Fibroblast of villous mesenchyme (primary cell): ENCODE data around the gene IRAK1. TPM values are rescaled to one million over a fixed set of nuclear protein-coding genes. Genes with fewer than 3 reads are reported as not detected.

Experiments used
- DNase-seq: peaks from one replicate; pipeline ENCODE4 v3.0.0-alpha.2; 2010; ENCODE audit warnings: low read depth
- H3K4me3 ChIP-seq: 2 replicates; pipeline ENCODE4 v1.5.1; 2011; ENCODE audit warnings: low read depth, mild to moderate bottlenecking, low read length
- total RNA-seq: library from RNA; depleted of rRNA; stranded (reverse); fragments of >200 nt; gene quantifications from 2 replicates; pipeline ENCODE4 v1.2.3, GENCODE V29; 2012
- TF ChIP-seq, protein P1 (sequence below): IDR thresholded peaks from 2 replicates; pipeline ENCODE4 v1.5.1; 2012; ENCODE audit warnings: low read depth, mild to moderate bottlenecking, low read length; ENCODE audit not compliant: insufficient read depth

Gene IRAK1
- total RNA-seq, 1 donor, result 62.6 TPM

DNA sequence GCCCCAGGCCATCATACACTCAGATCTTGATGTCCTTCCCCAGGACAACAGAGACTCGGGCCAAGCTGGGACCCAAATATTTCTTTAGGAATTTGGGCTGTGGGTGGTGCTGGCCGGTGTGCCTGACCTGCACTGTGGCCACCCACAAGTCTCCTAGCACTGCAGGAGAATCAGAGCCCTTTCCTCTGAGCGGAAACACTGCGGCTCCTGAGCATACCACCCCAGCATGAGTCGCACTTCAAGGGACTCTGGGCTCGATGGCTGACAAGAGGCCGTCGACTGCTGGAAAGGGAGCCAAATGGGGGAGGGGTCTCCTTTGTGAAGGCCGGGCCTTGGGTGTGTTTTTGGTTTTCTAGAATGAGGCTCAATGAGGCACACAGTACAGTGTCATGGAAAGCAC is 13.0 kb upstream of the IRAK1 start:
- TF ChIP-seq, protein P1, sequence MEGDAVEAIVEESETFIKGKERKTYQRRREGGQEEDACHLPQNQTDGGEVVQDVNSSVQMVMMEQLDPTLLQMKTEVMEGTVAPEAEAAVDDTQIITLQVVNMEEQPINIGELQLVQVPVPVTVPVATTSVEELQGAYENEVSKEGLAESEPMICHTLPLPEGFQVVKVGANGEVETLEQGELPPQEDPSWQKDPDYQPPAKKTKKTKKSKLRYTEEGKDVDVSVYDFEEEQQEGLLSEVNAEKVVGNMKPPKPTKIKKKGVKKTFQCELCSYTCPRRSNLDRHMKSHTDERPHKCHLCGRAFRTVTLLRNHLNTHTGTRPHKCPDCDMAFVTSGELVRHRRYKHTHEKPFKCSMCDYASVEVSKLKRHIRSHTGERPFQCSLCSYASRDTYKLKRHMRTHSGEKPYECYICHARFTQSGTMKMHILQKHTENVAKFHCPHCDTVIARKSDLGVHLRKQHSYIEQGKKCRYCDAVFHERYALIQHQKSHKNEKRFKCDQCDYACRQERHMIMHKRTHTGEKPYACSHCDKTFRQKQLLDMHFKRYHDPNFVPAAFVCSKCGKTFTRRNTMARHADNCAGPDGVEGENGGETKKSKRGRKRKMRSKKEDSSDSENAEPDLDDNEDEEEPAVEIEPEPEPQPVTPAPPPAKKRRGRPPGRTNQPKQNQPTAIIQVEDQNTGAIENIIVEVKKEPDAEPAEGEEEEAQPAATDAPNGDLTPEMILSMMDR, result no peak
- DNase-seq, result no peak

DNA sequence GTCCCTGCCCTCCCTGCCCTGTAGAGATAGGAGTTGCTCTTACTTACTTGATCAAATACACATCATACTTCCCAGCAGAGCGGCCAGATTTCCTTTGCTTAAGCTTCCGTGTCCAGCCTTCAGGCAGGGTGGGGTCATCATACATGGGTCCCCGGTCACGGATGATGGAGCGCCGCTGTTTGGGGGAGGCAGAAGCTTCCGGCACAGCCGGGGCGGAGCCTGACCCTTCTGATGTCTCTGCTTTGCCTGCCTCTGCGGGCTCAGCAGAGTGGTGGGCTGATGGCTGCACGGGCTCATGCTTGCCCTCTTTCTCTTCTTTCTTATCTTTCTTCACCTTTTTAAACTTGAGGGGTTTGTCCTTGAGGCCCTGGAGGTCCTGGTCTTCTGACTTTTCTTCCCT is 12.5 kb upstream of the IRAK1 start:
- TF ChIP-seq, protein P1, result no peak
- no peak for DNase-seq
- no peak overlapping the region for H3K4me3 ChIP-seq

More for the DNA sequence above, 13.0 kb upstream of the IRAK1 start:
- no peak overlapping the region for H3K4me3 ChIP-seq

DNA sequence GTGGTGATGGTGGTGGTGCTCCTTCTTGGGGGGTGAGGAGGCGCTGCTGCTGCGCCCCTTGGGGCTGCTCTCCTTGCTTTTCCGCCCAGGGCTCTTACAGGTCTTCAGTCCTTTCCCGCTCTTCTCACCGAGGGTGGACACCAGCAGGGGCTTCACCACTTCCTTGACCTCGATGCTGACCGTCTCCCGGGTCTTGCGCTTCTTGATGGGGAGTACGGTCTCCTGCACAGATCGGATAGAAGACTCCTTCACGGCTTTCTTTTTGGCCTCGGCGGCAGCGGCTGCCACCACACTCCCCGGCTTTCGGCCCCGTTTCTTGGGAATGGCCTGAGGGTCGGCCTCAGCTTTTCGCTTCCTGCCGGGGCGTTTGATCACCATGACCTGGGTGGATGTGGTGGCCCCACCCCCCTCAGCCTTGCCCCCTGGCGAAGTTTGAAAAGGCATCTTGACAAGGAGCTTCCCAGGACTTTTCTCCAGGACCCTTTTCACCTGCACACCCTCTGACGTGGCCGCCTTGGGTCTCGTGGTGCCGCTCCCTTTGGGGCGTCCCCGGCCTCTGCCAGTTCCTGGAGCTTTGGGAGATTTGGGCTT is 11.1 kb upstream of the IRAK1 start:
- no peak for DNase-seq
- H3K4me3 ChIP-seq, result no peak overlapping the region
- TF ChIP-seq, protein P1, result no peak

DNA sequence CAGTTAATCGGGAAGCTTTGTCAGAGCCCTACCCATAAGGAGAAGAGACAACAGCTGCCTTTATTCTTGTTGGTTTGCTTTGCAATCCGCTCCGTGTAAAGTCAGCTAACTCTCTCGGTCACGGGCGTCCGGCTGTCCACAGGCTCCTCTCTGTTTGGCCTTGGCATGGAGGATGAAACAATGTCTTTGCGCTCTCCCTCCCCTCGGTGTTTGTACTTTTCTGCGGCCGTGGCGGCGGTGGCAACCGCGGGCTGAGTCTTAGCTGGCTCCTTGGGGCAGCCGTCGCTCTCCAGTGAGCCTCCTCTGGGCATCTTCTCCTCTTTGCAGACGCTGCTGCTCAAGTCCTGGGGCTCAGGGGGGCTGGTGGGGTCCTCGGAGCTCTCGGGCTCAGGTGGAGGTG is 10.6 kb upstream of the IRAK1 start:
- no peak overlapping the region for H3K4me3 ChIP-seq
- TF ChIP-seq, protein P1, result no peak
- DNase-seq, result no peak

DNA sequence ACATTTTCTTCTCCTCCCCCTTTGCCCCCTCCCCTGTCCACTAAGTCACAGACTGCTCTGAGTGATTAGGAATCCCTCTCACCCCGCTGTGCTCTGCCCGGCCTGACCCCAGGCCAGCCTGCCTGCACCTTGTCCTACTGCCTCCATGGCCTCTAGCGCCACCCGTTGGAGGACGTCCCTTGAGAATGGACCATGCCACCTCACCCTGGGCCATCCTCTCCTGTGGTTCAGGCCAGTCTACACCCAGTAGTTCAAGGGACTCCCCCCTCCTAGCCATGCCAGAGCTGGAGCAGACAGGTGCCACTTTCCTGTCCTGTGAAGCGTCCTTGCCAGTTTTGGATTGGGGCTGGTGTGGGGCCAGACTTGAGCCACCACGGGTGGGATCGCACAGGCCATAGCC is 9.7 kb upstream of the IRAK1 start:
- DNase-seq, result no peak
- TF ChIP-seq, protein P1, result no peak
- no peak overlapping the region for H3K4me3 ChIP-seq

DNA sequence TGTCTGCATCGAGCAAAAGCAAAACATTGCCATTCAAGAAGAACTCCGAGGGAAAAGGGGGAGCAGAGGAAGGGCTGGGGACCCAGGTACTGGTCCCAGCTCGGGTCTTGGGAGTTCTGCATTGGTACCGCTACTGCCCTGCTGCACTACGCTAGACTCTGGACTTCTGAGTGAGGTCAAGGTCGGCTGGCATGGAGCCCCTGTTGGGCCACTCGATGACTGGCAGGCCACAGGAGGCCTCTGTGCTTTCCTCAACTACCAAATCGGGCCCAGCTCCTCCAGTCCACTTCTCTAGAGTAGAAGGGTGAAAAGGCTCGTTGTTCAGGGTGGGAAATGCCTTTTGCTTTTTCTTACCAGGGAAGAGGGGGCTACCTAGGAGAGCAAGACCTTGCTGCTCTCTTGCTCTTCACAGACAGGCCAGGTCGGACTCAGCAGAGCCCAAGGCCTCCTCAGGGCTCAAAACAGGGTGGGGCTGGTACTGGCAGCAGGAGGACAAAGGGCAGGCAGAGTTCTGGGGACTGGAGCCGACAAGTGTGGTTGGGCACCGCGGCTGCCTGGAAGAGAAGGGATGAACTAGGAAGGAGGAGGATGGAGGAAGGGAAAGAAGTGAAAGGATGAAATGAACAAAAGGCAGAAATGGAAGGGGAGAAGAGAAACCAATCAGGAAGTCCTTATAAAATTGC is 8.9 kb upstream of the IRAK1 start:
- TF ChIP-seq, protein P1, result no peak
- no peak overlapping the region for H3K4me3 ChIP-seq
- DNase-seq, result no peak
